GM19397 (cell line): ENCODE results near the gene YAP1.
"Not testable (repeated sequence)": the region's sequence is repeated elsewhere in the genome, so short reads cannot be mapped to it uniquely, and the experiment has no call there.

Experiments used
- ATAC-seq: cut with Tn5 transposase; IDR thresholded peaks from one replicate; pipeline ENCODE4 v1.9.1; 2021; ENCODE audit warnings: mild to moderate bottlenecking, moderate library complexity; ENCODE audit not compliant: unreplicated experiment

Gene YAP1

GRCh38 chr11:102237096-102237735 lies 127.0 kb downstream of the YAP1 start:
- ATAC-seq: no peak

GRCh38 chr11:102238391-102238821 lies 128.2 kb downstream of the YAP1 start:
- no peak for ATAC-seq

- ATAC-seq: no peak
These were observed 129.2 kb downstream of the YAP1 start for GRCh38 chr11:102239448-102239847.

GRCh38 chr11:102239911-102240310 lies 129.7 kb downstream of the YAP1 start:
- no peak for ATAC-seq

- no peak for ATAC-seq
These were observed 130.3 kb downstream of the YAP1 start for GRCh38 chr11:102240502-102240901.

GRCh38 chr11:102241026-102241425 lies 130.8 kb downstream of the YAP1 start:
- no peak for ATAC-seq

- ATAC-seq: no peak
These were observed 133.2 kb downstream of the YAP1 start for GRCh38 chr11:102243399-102243884.

GRCh38 chr11:102244681-102245409 lies 134.6 kb downstream of the YAP1 start:
- ATAC-seq: no peak

- no peak for ATAC-seq
These were observed 141.2 kb downstream of the YAP1 start for GRCh38 chr11:102251423-102251822.

GRCh38 chr11:102252339-102252891 lies 142.2 kb downstream of the YAP1 start:
- no peak for ATAC-seq

- ATAC-seq: no peak
These were observed 142.9 kb downstream of the YAP1 start for GRCh38 chr11:102253020-102253715.

- no peak for ATAC-seq
These were observed 143.8 kb downstream of the YAP1 start for GRCh38 chr11:102254047-102254446.

- ATAC-seq: no peak
These were observed 146.0 kb downstream of the YAP1 start for GRCh38 chr11:102256251-102256650.

GRCh38 chr11:102260241-102260640 lies 150.0 kb downstream of the YAP1 start:
- ATAC-seq: no peak

GRCh38 chr11:102263379-102264003 lies 153.2 kb downstream of the YAP1 start:
- no peak for ATAC-seq

GRCh38 chr11:102264704-102265103 lies 154.5 kb downstream of the YAP1 start:
- ATAC-seq: not testable (repeated sequence)

- no peak for ATAC-seq
These were observed 155.9 kb downstream of the YAP1 start for GRCh38 chr11:102266099-102266498.

- no peak for ATAC-seq
These were observed 157.4 kb downstream of the YAP1 start for GRCh38 chr11:102267609-102268008.

- peak; percentile 97 for ATAC-seq
These were observed 158.1 kb downstream of the YAP1 start for GRCh38 chr11:102268083-102268984.

- ATAC-seq: no peak
These were observed 158.8 kb downstream of the YAP1 start for GRCh38 chr11:102268985-102269470.
